ACC112 (cell line): ENCODE data around the gene EVC.

Experiments
- H2AFZ ChIP-seq: fragments of 200-600 bp; sonication (generic); one replicate; pipeline ENCODE4 v1.6.0; 2017; ENCODE audit warnings: antibody characterized with exemption, low read length; ENCODE audit not compliant: unreplicated experiment
- H3K27ac ChIP-seq: fragments of 200-600 bp; sonication (generic); 2 replicates; pipeline ENCODE4 v1.5.1; 2014; ENCODE audit warnings: low read depth, mild to moderate bottlenecking, antibody characterized with exemption, low read length, moderate library complexity
- H3K27me3 ChIP-seq: fragments of 200-600 bp; sonication (generic); 2 replicates; pipeline ENCODE4 v1.6.1; 2014; ENCODE audit warnings: mild to moderate bottlenecking, antibody characterized with exemption, low read length, moderate library complexity, mixed read lengths; ENCODE audit not compliant: insufficient read depth
- H3K36me3 ChIP-seq: fragments of 200-600 bp; sonication (generic); 2 replicates; pipeline ENCODE4 v1.6.1; 2016; ENCODE audit warnings: mild to moderate bottlenecking, antibody characterized with exemption, low read length, moderate library complexity, mixed read lengths; ENCODE audit not compliant: insufficient read depth
- H3K4me1 ChIP-seq: fragments of 200-600 bp; sonication (generic); one replicate; pipeline ENCODE4 v1.6.1; 2016; ENCODE audit warnings: low read length, mixed read lengths; ENCODE audit not compliant: insufficient read depth, unreplicated experiment, control insufficient read depth
- H3K4me3 ChIP-seq: fragments of 200-600 bp; sonication (generic); 2 replicates; pipeline ENCODE4 v1.5.1; 2014; ENCODE audit warnings: mild to moderate bottlenecking, low read depth, low read length
- H3K79me2 ChIP-seq: fragments of 200-600 bp; sonication (generic); one replicate; pipeline ENCODE4 v1.6.0; 2016; ENCODE audit warnings: low read length; ENCODE audit not compliant: control insufficient read depth, unreplicated experiment, insufficient read depth

EVC gene

DNA sequence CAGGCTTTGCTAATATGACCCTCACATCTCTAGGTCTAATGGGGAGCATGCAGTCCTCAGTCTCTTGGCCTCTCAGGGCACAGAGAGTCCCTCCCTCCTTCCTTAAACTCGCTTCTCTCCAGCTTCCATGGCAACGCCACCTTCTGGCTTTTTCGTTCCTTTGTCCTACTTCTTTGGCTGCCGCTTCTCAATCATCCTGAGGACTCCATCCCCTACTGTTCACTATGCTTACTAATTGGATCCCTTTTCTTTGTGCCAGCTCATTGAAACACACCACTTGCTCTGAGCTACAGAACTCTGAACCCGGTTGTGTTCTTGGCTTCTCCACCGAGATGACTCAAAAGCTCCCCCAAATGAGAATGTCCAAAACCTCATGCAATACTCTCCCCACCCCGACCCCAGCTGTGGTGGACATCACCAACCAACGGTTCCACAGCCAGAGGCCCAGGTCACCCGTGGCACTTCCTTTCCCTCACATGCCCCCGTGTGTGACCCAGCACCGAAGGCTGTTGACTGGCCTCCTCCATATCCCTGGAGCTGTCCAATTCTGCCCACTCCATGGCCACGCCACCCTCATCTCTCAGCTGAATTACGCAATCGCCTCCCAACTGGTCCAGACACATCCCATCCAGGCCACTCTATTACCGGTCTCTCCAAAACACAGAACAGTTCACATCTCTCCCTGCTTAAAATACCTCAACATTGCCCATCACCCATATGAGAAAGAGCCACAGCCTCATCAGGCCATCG is 147.2 kb downstream of the EVC start:
- H3K79me2 ChIP-seq = no peaks in the 10 kb centered on the region
- peaks cover 1% of the 10 kb centered on the region for H3K4me1 ChIP-seq
- no peaks in the 10 kb centered on the region for H3K36me3 ChIP-seq
- H3K27me3 ChIP-seq = peaks cover 60% of the 10 kb centered on the region
- no peak overlapping the region for H3K4me3 ChIP-seq
- no peak overlapping the region for H3K27ac ChIP-seq
- no peak overlapping the region for H2AFZ ChIP-seq

DNA sequence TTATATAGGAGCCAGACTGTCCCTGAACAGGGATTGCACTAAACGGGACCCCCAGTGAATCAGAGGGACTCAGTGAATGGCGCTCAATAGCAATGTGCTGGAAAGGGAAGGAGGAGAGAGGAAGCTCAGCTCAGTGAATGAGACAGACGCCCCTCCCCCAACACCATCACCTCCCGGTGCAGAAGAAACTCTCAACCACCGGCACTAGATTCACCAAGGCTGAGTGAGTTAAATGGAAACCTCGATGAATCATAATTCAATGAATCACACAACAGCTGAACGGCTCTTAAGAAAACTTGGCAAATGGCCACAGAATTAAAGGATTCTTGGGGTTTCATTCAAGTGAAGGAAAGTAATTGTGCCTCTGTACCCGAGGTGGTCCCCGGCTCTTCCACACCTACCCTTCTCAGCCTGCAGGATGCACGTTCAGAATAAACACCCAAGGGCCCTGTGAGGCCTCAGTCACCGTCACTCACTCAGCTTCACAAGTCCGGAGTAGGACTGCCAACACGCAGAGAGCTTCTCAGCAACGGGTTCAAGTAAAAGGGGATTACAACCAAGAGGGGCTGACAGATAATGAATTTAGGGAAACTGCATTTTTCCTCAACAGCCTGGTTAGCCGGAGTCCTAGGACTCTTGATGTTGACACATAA is 152.6 kb downstream of the EVC start:
- no peak overlapping the region for H2AFZ ChIP-seq
- no peaks in the 10 kb centered on the region for H3K79me2 ChIP-seq
- peaks cover 53% of the 10 kb centered on the region for H3K27me3 ChIP-seq
- H3K27ac ChIP-seq = no peak overlapping the region
- H3K36me3 ChIP-seq = no peaks in the 10 kb centered on the region
- H3K4me1 ChIP-seq = peaks cover 3% of the 10 kb centered on the region
- no peak overlapping the region for H3K4me3 ChIP-seq
